ENCODE results near the gene IRF1.

The IRF1 gene

DNA sequence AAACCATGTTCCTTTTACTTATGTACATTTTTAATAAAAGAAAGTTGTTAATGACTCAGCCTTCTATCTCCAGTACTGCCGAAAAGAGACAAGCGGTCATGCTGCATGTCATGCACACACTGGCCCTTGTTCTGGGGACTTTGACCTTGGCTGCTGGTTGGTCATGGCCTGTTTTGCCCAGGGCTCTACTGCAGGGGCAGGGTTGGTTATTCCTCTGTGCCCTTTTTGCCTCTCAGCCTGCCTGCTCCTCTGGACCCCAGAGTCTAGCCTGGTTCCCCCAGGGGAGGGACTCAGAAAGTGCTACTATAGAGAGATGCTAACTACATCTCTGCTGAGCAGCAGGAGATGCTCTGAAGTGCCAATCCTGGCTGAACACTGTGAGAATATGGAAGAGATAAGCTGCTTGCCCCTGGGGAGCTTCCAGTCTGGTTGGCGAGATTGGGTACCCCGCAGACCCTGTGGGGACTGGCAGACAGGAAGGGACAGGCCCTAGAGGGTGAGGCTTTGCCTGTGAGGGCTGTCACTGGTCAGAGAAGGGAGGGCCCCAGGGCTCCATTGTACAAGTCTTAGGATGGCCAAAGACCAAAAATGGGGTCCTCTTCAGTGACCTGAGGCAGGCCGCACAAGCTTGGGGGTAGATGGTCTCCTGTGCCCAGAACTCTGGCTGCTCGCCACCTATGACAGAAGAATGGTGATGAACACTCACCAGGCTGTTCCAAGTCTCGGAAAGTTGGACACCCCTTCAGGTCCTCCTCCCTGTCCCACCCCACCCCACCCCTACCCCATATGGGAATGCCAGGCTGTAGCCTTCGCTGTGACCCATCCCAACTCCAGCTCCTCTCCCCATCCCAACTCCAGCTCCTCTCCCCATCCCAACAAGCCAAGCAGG, 14.3 kb downstream of the IRF1 start:
- TF ChIP-seq, protein P1, sequence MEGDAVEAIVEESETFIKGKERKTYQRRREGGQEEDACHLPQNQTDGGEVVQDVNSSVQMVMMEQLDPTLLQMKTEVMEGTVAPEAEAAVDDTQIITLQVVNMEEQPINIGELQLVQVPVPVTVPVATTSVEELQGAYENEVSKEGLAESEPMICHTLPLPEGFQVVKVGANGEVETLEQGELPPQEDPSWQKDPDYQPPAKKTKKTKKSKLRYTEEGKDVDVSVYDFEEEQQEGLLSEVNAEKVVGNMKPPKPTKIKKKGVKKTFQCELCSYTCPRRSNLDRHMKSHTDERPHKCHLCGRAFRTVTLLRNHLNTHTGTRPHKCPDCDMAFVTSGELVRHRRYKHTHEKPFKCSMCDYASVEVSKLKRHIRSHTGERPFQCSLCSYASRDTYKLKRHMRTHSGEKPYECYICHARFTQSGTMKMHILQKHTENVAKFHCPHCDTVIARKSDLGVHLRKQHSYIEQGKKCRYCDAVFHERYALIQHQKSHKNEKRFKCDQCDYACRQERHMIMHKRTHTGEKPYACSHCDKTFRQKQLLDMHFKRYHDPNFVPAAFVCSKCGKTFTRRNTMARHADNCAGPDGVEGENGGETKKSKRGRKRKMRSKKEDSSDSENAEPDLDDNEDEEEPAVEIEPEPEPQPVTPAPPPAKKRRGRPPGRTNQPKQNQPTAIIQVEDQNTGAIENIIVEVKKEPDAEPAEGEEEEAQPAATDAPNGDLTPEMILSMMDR (IDR thresholded peaks at IDR 0.05), result no peak
- peak overlapping the region; percentile 61 for H3K27ac ChIP-seq

DNA sequence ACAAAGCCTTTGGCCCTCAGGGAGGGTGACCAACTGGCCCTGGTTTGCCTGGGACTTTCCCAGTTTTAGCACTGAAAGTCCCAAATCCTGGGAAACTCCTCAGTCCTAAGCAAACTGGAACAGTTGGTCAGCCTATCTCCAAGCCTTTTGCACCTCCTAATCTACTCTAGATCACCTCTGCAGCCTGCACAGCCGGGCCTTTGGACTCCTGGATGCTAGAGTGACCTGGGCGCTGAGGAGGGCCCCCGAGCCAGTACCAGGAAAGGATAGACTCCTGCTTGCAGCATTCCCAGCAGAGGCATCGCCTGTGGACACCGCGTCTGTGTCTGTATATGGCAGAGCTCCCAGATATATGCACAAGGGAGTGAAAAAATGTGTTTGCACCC, 15.1 kb downstream of the IRF1 start:
- Histone ChIP-seq H3K27me3 (no peaks in the 10 kb centered on the region), H3K9me3 (no peaks in the 10 kb centered on the region), H3K4me3 (ENCODE audit: low read depth in 1 of 2, low read length in 1 of 2) (peak overlapping the region in 1 of 2 experiments; percentile 19), H3K27ac (peak overlapping the region; percentile 61), H3K4me1 (ENCODE audit: control insufficient read depth in 1 of 2, insufficient read depth in 1 of 2, low read depth in 1 of 2, low read length in 1 of 2) (peaks cover 28 to 74% of the 10 kb centered on the region in 2 experiments), H3K36me3 (peaks cover 62% of the 10 kb centered on the region)
- TF ChIP-seq, protein P1 (IDR thresholded peaks at IDR 0.05), result no peak

More for the DNA sequence above, 14.3 kb downstream of the IRF1 start:
- Histone ChIP-seq H3K4me3 (ENCODE audit: low read depth in 1 of 2, low read length in 1 of 2) (no peak overlapping the region), H3K4me1 (ENCODE audit: control insufficient read depth in 1 of 2, insufficient read depth in 1 of 2, low read depth in 1 of 2, low read length in 1 of 2) (peaks cover 27 to 74% of the 10 kb centered on the region in 2 experiments), H3K9me3 (no peaks in the 10 kb centered on the region), H3K36me3 (peaks cover 62% of the 10 kb centered on the region), H3K27me3 (no peaks in the 10 kb centered on the region)

DNA sequence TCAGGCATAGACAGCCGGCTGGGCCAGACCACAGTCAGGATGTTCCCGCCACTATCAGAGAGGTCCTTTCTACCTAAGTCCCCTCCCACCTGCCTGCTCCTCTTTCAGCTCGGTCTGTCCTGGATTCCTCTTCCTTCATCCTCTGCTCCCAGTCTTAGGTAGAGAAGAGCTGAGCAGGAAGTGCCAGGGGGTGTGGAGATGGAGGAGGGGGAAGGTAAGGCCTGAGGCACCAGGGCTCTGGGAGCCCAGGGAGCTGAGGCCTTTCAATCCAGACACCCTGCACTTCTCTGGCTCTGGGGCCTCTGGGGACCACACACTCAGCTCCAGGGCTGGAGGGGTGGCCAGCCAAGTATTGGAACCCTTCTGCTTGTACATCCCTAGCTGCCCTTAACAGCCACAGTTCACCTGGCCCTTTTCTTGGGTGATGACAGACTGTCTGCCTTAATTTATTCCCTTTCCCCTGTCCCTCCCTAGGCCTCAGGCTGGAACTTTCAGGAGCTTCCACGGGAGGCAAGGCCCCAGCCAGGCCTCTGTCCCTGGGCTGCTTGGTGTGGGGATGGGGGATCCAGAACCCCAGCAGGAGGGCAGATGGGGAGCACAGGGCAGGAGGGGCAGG, 15.6 kb downstream of the IRF1 start:
- no peaks in the 10 kb centered on the region for H3K27me3 ChIP-seq
- TF ChIP-seq, protein P1 (IDR thresholded peaks at IDR 0.05), result no peak
- H3K36me3 ChIP-seq, result peaks cover 58% of the 10 kb centered on the region
- peaks cover 33 to 79% of the 10 kb centered on the region in 2 experiments for H3K4me1 ChIP-seq (ENCODE audit: control insufficient read depth in 1 of 2, insufficient read depth in 1 of 2, low read depth in 1 of 2, low read length in 1 of 2)
- no peaks in the 10 kb centered on the region for H3K9me3 ChIP-seq
- H3K4me3 ChIP-seq (ENCODE audit: low read depth in 1 of 2, low read length in 1 of 2), result peak overlapping the region in 1 of 2 experiments; percentile 19
- H3K27ac ChIP-seq, result peak overlapping the region; percentile 61

DNA sequence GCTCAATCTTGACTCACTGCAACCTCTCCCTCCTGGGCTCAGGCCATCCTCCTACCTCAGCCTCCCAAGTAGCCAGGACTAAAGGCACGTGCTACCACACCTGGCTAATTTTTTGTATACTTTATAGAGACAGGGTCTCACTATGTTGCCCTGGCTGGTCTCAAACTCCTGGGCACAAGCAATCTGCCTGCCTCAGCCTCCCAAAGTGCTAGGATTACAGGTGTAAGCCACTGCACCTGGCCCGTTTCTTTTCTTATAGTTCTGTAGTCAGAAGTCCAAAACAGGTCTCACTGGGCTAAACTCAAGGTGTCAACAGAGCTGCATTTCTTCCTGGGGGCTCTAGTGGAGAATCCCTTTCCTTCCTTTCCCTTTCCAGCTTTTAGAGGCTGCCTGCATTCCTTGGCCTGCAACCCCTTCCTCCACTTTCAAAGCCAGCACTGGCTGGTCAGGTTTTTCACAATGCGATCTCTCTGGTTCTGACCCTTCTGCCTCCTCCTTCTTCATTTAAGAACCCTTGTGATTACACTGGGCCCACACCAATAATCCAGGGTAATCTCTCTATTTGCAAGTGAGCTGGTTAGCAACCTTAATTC, 16.3 kb downstream of the IRF1 start:
- H3K27ac ChIP-seq, result peak overlapping the region; percentile 61
- TF ChIP-seq, protein P1 (IDR thresholded peaks at IDR 0.05), result no peak
- H3K4me3 ChIP-seq (ENCODE audit: low read depth in 1 of 2, low read length in 1 of 2), result no peak overlapping the region
- H3K27me3 ChIP-seq, result no peaks in the 10 kb centered on the region
- peaks cover 41 to 82% of the 10 kb centered on the region in 2 experiments for H3K4me1 ChIP-seq (ENCODE audit: control insufficient read depth in 1 of 2, insufficient read depth in 1 of 2, low read depth in 1 of 2, low read length in 1 of 2)
- peaks cover 51% of the 10 kb centered on the region for H3K36me3 ChIP-seq
- no peaks in the 10 kb centered on the region for H3K9me3 ChIP-seq

DNA sequence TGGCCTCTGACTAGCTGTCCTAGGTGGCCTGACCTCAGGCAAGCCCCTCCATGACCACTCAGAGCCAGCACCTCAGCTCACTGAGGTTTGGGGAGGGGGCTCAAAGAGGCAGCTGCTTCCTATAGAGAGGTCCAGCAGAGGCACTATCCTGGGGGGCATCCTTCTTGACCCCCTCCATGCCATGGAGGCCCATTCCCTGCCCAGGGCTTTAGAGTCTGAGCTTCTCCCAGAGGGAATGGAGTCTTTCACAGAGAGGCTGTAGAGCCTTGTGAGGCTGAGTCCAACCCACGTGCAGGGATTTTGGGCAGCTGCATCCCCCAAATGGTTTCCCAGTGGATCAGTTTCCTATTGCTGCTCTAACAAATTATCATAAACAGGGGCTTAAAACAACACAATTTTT, 16.9 kb downstream of the IRF1 start:
- Histone ChIP-seq H3K27ac (peak overlapping the region; percentile 61), H3K4me3 (ENCODE audit: low read depth in 1 of 2, low read length in 1 of 2) (no peak overlapping the region), H3K27me3 (no peaks in the 10 kb centered on the region), H3K9me3 (no peaks in the 10 kb centered on the region), H3K4me1 (ENCODE audit: control insufficient read depth in 1 of 2, insufficient read depth in 1 of 2, low read depth in 1 of 2, low read length in 1 of 2) (peaks cover 46 to 82% of the 10 kb centered on the region in 2 experiments), H3K36me3 (peaks cover 46% of the 10 kb centered on the region)
- TF ChIP-seq, protein P1 (IDR thresholded peaks at IDR 0.05), result no peak

Data from neutrophil (primary cell).